GM18861 (cell line): Measurements from ENCODE around the gene DGCR6.
"Not testable (repeated sequence)": the region's sequence is repeated elsewhere in the genome, so short reads cannot be mapped to it uniquely, and the experiment has no call there.

Experiments
- ATAC-seq: cut with Tn5 transposase; IDR thresholded peaks from one replicate; pipeline ENCODE4 v1.9.1; 2021; ENCODE audit not compliant: unreplicated experiment

The DGCR6 gene

DNA sequence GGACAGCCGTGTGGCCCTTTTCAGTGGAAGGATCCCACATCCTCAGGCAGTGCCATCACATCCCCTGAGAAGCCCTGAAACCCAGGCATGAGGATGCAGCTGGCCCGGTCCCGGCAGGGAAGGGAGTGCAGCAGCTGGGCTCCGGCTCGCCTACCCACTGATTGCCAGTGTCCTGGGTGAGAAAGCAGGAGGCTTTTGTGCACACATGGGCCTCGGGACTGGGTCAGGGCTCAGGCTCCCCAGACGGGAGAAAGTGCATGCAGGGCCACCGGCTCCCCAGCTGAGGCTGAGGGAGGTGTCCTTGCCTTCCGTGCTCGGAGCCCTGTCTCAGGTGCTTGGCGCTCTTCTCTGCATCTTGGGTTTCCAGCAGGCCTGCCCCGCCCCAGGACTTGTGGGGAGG, 53.6 kb downstream of the DGCR6 start:
- ATAC-seq, result not testable (repeated sequence)

DNA sequence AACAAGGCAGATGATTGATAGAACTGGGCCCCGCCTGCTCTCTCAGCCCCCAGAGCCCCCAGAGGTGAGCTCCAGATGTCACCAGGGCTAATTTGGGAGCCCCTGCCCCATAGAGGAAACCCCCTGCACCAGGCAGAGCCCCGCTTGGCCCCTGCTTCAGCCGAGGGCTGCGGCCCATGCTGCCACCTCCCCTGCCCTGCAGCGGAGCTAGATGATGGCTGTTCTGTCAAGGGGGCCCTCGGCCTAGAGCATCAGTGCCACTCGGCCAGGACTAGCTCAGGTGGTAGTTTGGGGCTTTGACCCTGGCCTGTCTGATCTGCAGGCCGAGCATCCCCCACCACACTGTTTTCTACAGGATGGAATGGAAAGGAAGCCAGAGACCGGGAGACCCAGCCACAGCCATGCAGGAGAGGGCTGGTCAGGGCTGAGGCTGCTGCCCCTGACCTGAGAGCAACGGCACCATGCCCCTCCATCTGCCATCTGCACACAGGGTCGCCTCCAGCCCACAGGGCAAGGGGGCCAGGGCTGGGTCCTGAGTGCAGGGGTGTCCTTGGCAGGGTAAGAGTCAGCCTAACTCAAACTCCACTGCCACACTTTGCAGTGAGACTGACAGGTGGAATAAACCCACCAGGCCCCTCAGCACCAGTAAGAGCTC, 54.2 kb downstream of the DGCR6 start:
- not testable (repeated sequence) for ATAC-seq

DNA sequence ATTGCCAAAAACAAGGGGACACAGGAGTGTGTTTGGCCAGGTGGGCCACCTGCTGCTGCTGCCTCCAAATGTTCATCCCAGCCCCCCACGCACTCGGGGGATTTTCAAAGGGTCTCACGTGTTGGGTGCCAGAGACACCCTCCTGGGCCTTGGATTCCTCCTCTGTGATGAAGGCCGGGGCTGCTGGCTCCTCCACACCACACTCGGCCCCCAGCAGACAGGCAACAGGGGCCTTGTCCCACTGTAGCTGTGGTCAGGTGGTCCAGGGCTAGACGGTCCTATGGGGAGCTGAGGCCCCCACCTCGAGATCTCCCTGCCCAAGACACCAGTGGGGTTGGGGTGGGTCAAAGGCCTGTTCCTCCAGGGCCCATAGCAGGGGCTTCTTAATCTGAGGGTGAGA, 55.1 kb downstream of the DGCR6 start:
- ATAC-seq, result not testable (repeated sequence)
